GM21825 (cell line): ENCODE results near the gene ASB13.

Source experiments
- ATAC-seq: cut with Tn5 transposase; IDR thresholded peaks from one replicate; pipeline ENCODE4 v1.9.1; 2021; ENCODE audit warnings: mild to moderate bottlenecking, moderate library complexity; ENCODE audit not compliant: unreplicated experiment

ASB13 gene

GRCh38 chr10:5666008-5666840 is at the start of gene ASB13:
Gene ASB13, minus strand, starts transcription at chr10:5666595. Its CDS starts 44 bp downstream, at chr10:5666551.
- peak; percentile 81 for ATAC-seq

- ATAC-seq, result no peak
Measured at GRCh38 chr10:5711642-5712041, 45.2 kb upstream of the ASB13 start.

GRCh38 chr10:5710859-5711258 is 44.5 kb upstream of the ASB13 start:
- no peak for ATAC-seq

GRCh38 chr10:5709865-5710264 is 43.5 kb upstream of the ASB13 start:
- ATAC-seq, result no peak

GRCh38 chr10:5708356-5708755 is 42.0 kb upstream of the ASB13 start:
- ATAC-seq, result no peak

- no peak for ATAC-seq
Measured at GRCh38 chr10:5698062-5698461, 31.7 kb upstream of the ASB13 start.

- ATAC-seq, result no peak
Measured at GRCh38 chr10:5697342-5697741, 30.9 kb upstream of the ASB13 start.

GRCh38 chr10:5694573-5694972 is 28.2 kb upstream of the ASB13 start:
- ATAC-seq, result no peak

- ATAC-seq, result peak; percentile 75
Measured at GRCh38 chr10:5692461-5693358, 26.3 kb upstream of the ASB13 start.

- no peak for ATAC-seq
Measured at GRCh38 chr10:5691786-5692185, 25.4 kb upstream of the ASB13 start.

- ATAC-seq, result no peak
Measured at GRCh38 chr10:5688587-5688986, 22.2 kb upstream of the ASB13 start.

- no peak for ATAC-seq
Measured at GRCh38 chr10:5685764-5686240, 19.4 kb upstream of the ASB13 start.

- ATAC-seq, result peak; percentile 48
Measured at GRCh38 chr10:5684971-5685763, 18.8 kb upstream of the ASB13 start.

GRCh38 chr10:5684318-5684970 is 18.0 kb upstream of the ASB13 start, which contains the start of gene TASOR2:
Gene TASOR2, plus strand, starts transcription at chr10:5684838. Its CDS starts 35,805 bp downstream, at chr10:5720643.
- peak; percentile 61 for ATAC-seq

GRCh38 chr10:5683065-5683464 is 16.7 kb upstream of the ASB13 start:
- ATAC-seq, result no peak

- no peak for ATAC-seq
Measured at GRCh38 chr10:5681930-5682329, 15.5 kb upstream of the ASB13 start.

GRCh38 chr10:5679606-5680005 is 13.2 kb upstream of the ASB13 start:
- no peak for ATAC-seq

- ATAC-seq, result no peak
Measured at GRCh38 chr10:5679037-5679435, 12.6 kb upstream of the ASB13 start.

GRCh38 chr10:5678397-5679036 is 12.1 kb upstream of the ASB13 start:
- ATAC-seq, result no peak
